Spleen (tissue), 7 donors: ENCODE data around the gene F2RL1.
A peak's percentile ranks its signal among the peaks of the same experiment; 100 is the strongest.

Source experiments
- CTCF ChIP-seq, 11 experiments: fragments of 200-600 bp in 7 of 11; fragments of 450-650 bp in 4 of 11; sonication (generic) in 4 of 11; IDR thresholded peaks in 8 of 11; conservative IDR thresholded peaks in 3 of 11; 1 replicate in 7 of 11; 2 replicates in 4 of 11; pipeline versions ENCODE4 v1.4.0 to v1.8.0; 2016 to 2021; ENCODE audit warnings: antibody characterized with exemption in 11 of 11, inconsistent platforms in 4 of 11, mild to moderate bottlenecking in 1 of 11
- POLR2A ChIP-seq, 3 donors: fragments of 450-650 bp; IDR thresholded peaks; one replicate each; pipeline ENCODE4 v1.5.1; 2017; ENCODE audit warnings: antibody characterized with exemption in 3 of 3, mild to moderate bottlenecking in 1 of 3
- POLR2AphosphoS5 ChIP-seq, 3 donors: sonication (generic); formaldehyde crosslinking; IDR thresholded peaks; one replicate each; pipeline ENCODE4 v1.5.1; 2017; ENCODE audit warnings: antibody characterized with exemption in 3 of 3
- donor health status: DM: no; HTN: no; CAD: no; lungs with moderate emphysema.
- donor health status: DM: no; HTN: no; CAD: no.
- donor health status: DM: no; HTN: no; CAD: no.

- no peak for TF ChIP-seq POLR2A (IDR thresholded peaks at IDR 0.05)
- peak in 1 of 11 experiments; percentile 18 for TF ChIP-seq CTCF (IDR thresholded peaks at IDR 0.05 in 8 of 11, conservative IDR thresholded peaks at IDR 0.05 in 3 of 11)
- peak in 1 of 3 donors; percentile 79 for TF ChIP-seq POLR2AphosphoS5 (IDR thresholded peaks at IDR 0.05)
Observed at GRCh38 chr5:76855961-76856360, 37.1 kb downstream of the F2RL1 start.
